UCSD-AML1 (cell line): ENCODE data around the gene CCR9.
"Not testable (repeated sequence)": the region's sequence is repeated elsewhere in the genome, so short reads cannot be mapped to it uniquely, and the experiment has no call there.

Experiments used
- DNase-seq: peaks from one replicate; lab custom pipeline; 2025; ENCODE audit not compliant: unreplicated experiment; lab: John Stamatoyannopoulos, UW

Gene CCR9

GRCh38 chr3:45885979-45886705, at the start of gene CCR9:
Gene CCR9, plus strand, starts transcription at chr3:45886543. Its CDS starts 8,391 bp downstream, at chr3:45894934.
- no peak for DNase-seq

- no peak for DNase-seq
Observed at GRCh38 chr3:45838466-45838865, 47.9 kb upstream of the CCR9 start.

GRCh38 chr3:45841420-45841756, 45.0 kb upstream of the CCR9 start:
- DNase-seq, result peak; percentile 44

GRCh38 chr3:45841757-45842491, 44.4 kb upstream of the CCR9 start, which contains the start of gene LZTFL1:
Gene LZTFL1, minus strand, starts transcription at chr3:45842119. Its CDS starts 128 bp downstream, at chr3:45841991.
- peak; percentile 85 for DNase-seq

- no peak for DNase-seq
Observed at GRCh38 chr3:45842851-45843625, 43.3 kb upstream of the CCR9 start.

- no peak for DNase-seq
Observed at GRCh38 chr3:45844616-45845015, 41.7 kb upstream of the CCR9 start.

- DNase-seq, result no peak
Observed at GRCh38 chr3:45848392-45848791, 38.0 kb upstream of the CCR9 start.

GRCh38 chr3:45852828-45853227, 33.5 kb upstream of the CCR9 start:
- DNase-seq, result no peak

GRCh38 chr3:45856323-45856722, 30.0 kb upstream of the CCR9 start:
- not testable (repeated sequence) for DNase-seq

GRCh38 chr3:45857024-45857423, 29.3 kb upstream of the CCR9 start:
- not testable (repeated sequence) for DNase-seq

GRCh38 chr3:45858809-45859543, 27.4 kb upstream of the CCR9 start:
- no peak for DNase-seq

- no peak for DNase-seq
Observed at GRCh38 chr3:45860481-45860880, 25.9 kb upstream of the CCR9 start.

GRCh38 chr3:45861043-45861719, 25.2 kb upstream of the CCR9 start:
- no peak for DNase-seq

- DNase-seq, result no peak
Observed at GRCh38 chr3:45864760-45865519, 21.4 kb upstream of the CCR9 start.

GRCh38 chr3:45865563-45865962, 20.8 kb upstream of the CCR9 start:
- DNase-seq, result no peak

GRCh38 chr3:45868213-45868612, 18.1 kb upstream of the CCR9 start:
- no peak for DNase-seq

GRCh38 chr3:45868650-45869049, 17.7 kb upstream of the CCR9 start:
- DNase-seq, result no peak

- no peak for DNase-seq
Observed at GRCh38 chr3:45869638-45870037, 16.7 kb upstream of the CCR9 start.

GRCh38 chr3:45870099-45870498, 16.2 kb upstream of the CCR9 start:
- DNase-seq, result no peak

GRCh38 chr3:45871780-45872179, 14.6 kb upstream of the CCR9 start:
- no peak for DNase-seq
